Measurements from ENCODE around the gene PTPRH. TPM values are rescaled to one million over a fixed set of nuclear protein-coding genes. Genes with fewer than 3 reads are reported as not detected.

Gene PTPRH
- total and polyA plus RNA-seq, 9 of the 15 experiments (the other 6 are each of a cell fraction or from before 2014, with no cell fraction given) = 0.87 to 34.3 (median 22.7) TPM

DNA sequence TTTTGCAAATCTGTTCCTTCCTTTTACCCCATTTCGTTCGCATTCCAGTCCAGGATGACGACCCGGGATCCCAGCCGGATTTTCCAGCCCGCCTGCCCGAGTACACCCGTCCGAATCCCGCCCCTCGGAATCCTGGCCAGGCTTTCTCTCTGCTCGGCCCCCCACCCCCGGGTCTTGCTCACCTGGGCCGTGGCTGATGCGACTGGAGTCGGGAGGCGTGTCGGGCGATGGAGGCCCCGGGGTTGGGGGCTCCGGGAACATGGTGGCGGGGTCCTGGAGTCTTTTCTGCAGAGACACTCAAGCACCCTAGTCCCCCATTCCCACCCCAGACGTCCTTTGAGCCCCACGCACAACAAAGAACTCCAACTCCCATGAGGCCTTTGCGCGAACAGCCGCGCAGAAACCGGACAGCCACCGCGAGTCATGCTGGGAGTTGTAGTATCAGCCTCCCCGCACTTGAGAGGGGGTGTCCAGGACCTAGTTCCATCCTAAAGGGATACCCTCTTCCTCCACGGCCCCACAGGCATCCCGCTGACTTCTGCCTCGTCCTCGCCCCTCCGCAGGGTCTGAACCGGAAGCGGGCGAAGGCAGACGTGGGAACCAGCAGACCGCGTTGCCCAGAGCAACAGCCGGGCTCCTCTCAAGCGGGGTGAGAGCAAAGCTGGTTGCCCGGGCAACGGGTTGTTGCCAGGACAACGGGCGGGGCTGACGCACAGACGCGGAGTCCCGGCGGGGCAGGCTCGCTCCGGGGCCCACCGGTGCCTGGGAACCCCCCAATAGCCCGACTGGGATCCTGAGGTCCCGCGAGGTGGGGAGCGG is 30.3 kb downstream of the PTPRH start (continued):
- TF ChIP-seq, protein P1, sequence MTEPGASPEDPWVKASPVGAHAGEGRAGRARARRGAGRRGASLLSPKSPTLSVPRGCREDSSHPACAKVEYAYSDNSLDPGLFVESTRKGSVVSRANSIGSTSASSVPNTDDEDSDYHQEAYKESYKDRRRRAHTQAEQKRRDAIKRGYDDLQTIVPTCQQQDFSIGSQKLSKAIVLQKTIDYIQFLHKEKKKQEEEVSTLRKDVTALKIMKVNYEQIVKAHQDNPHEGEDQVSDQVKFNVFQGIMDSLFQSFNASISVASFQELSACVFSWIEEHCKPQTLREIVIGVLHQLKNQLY (CRISPR knock-in tag; conservative IDR thresholded peaks at IDR 0.05) = no peak
- TF ChIP-seq, protein P2, sequence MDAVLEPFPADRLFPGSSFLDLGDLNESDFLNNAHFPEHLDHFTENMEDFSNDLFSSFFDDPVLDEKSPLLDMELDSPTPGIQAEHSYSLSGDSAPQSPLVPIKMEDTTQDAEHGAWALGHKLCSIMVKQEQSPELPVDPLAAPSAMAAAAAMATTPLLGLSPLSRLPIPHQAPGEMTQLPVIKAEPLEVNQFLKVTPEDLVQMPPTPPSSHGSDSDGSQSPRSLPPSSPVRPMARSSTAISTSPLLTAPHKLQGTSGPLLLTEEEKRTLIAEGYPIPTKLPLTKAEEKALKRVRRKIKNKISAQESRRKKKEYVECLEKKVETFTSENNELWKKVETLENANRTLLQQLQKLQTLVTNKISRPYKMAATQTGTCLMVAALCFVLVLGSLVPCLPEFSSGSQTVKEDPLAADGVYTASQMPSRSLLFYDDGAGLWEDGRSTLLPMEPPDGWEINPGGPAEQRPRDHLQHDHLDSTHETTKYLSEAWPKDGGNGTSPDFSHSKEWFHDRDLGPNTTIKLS (IDR thresholded peaks at IDR 0.05; ENCODE audit: borderline replicate concordance, low read depth) = peak; percentile 87; the same call in 1 of the 2 replicates
- TF ChIP-seq, protein P3, sequence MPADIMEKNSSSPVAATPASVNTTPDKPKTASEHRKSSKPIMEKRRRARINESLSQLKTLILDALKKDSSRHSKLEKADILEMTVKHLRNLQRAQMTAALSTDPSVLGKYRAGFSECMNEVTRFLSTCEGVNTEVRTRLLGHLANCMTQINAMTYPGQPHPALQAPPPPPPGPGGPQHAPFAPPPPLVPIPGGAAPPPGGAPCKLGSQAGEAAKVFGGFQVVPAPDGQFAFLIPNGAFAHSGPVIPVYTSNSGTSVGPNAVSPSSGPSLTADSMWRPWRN (IDR thresholded peaks at IDR 0.05; ENCODE audit: low read depth) = no peak
- TF ChIP-seq ZNF133 (CRISPR knock-in tag; IDR thresholded peaks at IDR 0.05) (no peak), STAG1 (CRISPR knock-in tag; IDR thresholded peaks at IDR 0.05; ENCODE audit: borderline replicate concordance) (no peak), MAZ (CRISPR knock-in tag; conservative IDR thresholded peaks at IDR 0.05 in 1 of 2, IDR thresholded peaks at IDR 0.05 in 1 of 2) (peak in 1 of 2 experiments; percentile 48; a peak in 2 of 4 replicates), CHD2 (IDR thresholded peaks at IDR 0.05; ENCODE audit: low read depth, low read length) (no peak), BRCA1 (IDR thresholded peaks at IDR 0.05) (no peak), BRCA1 (CRISPR knock-in tag; IDR thresholded peaks at IDR 0.05) (no peak), MCM5 (IDR thresholded peaks at IDR 0.05; ENCODE audit: low read depth) (no peak), CBX8 (IDR thresholded peaks at IDR 0.05; ENCODE audit: borderline replicate concordance, extremely low read depth, low read depth, low read length, poor library complexity, severe bottlenecking) (no peak), KAT8 (IDR thresholded peaks at IDR 0.05; ENCODE audit: low read depth) (no peak), ZNF121 (CRISPR knock-in tag; conservative IDR thresholded peaks at IDR 0.05) (no peak), TRIM24 (IDR thresholded peaks at IDR 0.05) (no peak), ZBTB8A (IDR thresholded peaks at IDR 0.05; ENCODE audit: partially characterized antibody) (no peak), SMAD4 (CRISPR knock-in tag; conservative IDR thresholded peaks at IDR 0.05) (no peak), GATAD2A (IDR thresholded peaks at IDR 0.05) (no peak), FOXA1 (IDR thresholded peaks at IDR 0.05; ENCODE audit: borderline replicate concordance) (no peak), POLR2AphosphoS2 (IDR thresholded peaks at IDR 0.05; ENCODE audit: low read length) (no peak), ZNF707 (CRISPR knock-in tag; conservative IDR thresholded peaks at IDR 0.05) (no peak)
- TF ChIP-seq, protein P4, sequence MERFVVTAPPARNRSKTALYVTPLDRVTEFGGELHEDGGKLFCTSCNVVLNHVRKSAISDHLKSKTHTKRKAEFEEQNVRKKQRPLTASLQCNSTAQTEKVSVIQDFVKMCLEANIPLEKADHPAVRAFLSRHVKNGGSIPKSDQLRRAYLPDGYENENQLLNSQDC (CRISPR knock-in tag; IDR thresholded peaks at IDR 0.05) = no peak
- TF ChIP-seq, protein P5, sequence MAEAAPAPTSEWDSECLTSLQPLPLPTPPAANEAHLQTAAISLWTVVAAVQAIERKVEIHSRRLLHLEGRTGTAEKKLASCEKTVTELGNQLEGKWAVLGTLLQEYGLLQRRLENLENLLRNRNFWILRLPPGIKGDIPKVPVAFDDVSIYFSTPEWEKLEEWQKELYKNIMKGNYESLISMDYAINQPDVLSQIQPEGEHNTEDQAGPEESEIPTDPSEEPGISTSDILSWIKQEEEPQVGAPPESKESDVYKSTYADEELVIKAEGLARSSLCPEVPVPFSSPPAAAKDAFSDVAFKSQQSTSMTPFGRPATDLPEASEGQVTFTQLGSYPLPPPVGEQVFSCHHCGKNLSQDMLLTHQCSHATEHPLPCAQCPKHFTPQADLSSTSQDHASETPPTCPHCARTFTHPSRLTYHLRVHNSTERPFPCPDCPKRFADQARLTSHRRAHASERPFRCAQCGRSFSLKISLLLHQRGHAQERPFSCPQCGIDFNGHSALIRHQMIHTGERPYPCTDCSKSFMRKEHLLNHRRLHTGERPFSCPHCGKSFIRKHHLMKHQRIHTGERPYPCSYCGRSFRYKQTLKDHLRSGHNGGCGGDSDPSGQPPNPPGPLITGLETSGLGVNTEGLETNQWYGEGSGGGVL (CRISPR knock-in tag; IDR thresholded peaks at IDR 0.05) = no peak

Data from K562 (cell line).